Activated CD8-positive, alpha-beta memory T cell treated with anti-CD3 and anti-CD28 coated beads, Interleukin-2, amount 50 U/mL, for 24 hours (primary cell): Measurements from ENCODE around the gene BTBD9.

Source experiments
- DNase-seq: peaks from one replicate; pipeline ENCODE4 v3.0.0-alpha.2; 2020; ENCODE audit errors: extremely low read depth

BTBD9 gene

DNA sequence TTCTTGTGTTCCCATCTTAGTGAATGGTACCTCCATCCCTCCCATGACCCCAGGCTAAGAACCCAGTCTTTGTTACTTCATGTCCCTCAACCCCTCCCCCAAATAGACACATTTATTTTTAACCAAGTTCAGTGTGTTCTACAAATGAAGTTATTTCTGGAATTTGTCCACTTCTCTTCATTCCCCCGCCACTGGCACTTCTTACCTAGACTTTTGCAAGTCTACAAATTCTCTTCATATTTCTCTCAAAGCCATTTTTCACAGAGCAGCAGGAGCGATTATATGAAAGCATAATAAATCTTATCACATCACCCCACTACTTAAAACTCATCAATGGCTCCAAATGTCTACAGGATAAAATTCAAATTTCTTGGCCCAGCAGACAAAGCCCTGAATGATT lies 131.4 kb downstream of the BTBD9 start:
- no peak for DNase-seq

- no peak for DNase-seq
Measured at GRCh38 chr6:38507173-38507572, 132.6 kb downstream of the BTBD9 start.

DNA sequence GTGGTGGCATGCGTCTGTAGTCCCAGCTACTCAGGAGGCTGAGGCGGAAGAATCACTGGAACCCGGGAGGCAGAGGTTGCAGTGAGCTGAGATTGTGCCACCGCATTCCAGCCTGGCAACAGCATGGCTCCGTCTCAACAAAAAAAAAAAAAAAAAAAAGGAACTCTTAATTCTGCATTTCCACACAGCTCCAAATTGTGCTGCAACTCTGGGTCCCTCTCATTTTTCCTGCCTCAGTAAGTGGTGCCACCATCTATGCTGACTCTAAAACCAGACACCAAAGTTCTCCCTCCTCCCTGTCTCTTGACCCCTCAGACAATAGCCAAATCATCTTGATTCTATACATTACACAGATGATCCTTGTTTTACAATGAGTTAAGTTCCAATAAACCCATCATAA lies 133.9 kb downstream of the BTBD9 start:
- no peak for DNase-seq

GRCh38 chr6:38504996-38505395 lies 134.7 kb downstream of the BTBD9 start:
- DNase-seq, result no peak

DNA sequence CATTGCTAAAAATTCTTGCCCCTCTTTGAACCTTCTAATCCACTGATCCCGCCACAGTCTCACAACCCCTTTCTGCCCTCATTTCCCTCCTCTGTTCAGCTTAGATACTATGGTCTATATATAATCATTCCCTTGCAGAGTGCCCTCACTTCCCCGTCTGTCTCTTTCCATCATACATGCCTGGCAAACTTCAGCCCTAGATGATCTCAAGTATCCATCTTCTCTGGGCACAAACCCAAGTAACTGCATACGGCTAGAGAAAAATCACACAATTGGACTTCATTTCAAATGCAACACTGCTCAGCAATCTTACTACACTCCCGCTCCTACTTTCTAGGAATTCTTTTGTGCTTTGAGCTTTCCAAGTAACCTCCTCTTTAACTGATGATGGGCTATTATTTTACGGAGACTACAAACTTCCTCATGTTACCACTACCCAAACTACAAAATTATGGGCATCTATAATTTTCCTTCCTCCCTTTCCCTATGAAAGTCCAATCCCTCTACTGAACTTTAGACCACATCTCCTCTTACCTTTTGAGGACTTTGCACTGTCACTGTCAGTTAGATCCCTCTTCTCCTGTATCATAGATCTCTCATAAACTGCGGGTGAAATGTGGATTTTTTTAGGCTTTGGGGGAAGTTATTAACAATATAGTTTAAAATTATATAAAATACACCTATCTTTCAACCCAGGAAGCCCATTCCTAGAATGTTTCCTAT lies 135.6 kb downstream of the BTBD9 start:
- no peak for DNase-seq

DNA sequence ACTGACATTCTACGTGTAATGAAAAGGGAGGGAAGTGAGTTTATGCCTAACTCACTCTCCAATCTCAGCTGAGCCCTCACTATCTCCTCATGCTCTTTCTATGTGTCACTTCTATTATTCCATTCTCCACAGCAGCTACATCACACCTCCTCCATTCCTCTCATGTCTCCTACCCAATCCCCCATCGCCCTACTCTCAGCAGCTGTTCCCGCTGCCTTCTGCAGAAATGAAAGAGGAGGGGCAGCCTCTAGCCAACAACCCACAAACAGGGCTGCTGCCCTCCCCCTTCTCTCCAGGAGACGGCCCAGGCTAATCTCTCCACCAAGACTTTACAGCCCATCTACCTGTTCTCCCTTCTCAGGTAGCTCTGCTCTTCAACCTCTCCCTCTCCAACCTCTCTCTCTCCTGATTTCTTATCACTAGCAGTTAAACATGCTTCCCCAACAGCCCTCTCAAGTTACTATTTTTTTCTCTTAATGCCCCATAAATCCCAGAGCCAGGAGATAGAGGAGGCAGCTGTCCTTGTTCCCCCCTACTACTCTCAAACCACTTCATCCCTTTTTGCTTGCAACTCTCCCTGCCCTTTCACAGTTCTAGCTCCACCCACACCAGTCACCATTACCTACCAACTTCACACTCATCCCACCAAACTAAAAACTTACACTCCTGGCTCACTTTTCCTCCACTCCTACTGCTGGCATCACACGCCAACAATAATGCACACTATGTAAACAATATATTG lies 136.5 kb downstream of the BTBD9 start:
- DNase-seq, result no peak

- DNase-seq, result no peak
Measured at GRCh38 chr6:38502423-38502822, 137.3 kb downstream of the BTBD9 start.

- DNase-seq, result no peak
Measured at GRCh38 chr6:38501931-38502330, 137.8 kb downstream of the BTBD9 start.

DNA sequence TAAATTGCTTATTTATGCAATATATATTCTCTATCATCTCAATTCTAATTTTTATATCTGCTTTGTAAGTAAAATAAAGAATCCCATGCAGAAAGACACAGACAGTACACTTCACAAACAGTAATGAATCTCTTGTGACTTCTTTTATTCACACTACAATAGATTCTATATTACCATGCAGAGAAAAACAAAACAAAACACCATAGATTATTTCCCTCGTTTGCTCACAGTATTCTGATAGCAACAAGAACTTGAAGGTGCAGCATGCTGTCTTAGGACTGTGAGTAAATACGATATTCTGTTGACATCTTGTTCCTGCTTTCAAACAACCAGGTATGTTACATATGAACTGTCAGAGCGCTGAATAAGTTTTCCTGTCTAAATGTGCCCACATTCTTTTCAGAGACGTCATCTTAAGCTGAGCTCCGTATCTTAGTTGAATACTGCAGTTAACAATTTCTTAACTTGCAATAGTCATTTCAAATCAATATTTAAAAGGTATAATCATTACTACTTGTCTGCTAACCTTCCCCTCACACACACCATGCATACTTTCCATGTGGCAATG lies 140.1 kb downstream of the BTBD9 start:
- DNase-seq, result no peak

DNA sequence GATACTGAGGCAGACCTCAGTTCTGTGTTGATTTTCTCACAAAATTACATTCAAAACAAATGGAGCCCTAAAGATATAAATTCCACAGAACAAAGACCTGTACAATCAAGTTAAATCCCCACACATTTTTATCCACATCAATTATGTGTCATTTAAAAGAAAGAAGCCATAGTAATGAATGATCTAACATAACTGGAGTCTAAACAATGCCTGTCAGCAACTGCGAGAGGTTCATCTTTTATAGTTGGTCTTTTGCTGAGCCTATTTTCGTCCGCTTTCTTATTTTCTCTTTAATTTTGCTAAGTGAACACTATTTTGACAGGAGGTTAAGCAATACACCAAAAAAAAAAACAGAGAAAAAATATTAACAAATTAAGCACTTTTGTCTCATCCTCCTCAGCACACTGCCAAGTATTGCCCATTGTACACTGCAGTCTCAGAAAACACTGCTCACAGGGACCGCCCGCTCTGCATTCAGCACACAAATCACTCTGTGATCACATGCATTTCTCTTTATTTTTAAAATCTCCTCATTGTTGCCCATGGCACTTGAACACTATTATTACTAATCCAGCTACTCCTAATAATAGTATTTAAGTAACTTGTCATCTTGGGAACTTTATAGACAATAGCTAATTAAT lies 140.8 kb downstream of the BTBD9 start:
- DNase-seq, result no peak

- DNase-seq, result no peak
Measured at GRCh38 chr6:38498085-38498484, 141.6 kb downstream of the BTBD9 start.

GRCh38 chr6:38497546-38497945 lies 142.2 kb downstream of the BTBD9 start:
- DNase-seq, result no peak

GRCh38 chr6:38495922-38496635 lies 143.7 kb downstream of the BTBD9 start:
- DNase-seq, result no peak

GRCh38 chr6:38495518-38495917 lies 144.2 kb downstream of the BTBD9 start:
- DNase-seq, result no peak

DNA sequence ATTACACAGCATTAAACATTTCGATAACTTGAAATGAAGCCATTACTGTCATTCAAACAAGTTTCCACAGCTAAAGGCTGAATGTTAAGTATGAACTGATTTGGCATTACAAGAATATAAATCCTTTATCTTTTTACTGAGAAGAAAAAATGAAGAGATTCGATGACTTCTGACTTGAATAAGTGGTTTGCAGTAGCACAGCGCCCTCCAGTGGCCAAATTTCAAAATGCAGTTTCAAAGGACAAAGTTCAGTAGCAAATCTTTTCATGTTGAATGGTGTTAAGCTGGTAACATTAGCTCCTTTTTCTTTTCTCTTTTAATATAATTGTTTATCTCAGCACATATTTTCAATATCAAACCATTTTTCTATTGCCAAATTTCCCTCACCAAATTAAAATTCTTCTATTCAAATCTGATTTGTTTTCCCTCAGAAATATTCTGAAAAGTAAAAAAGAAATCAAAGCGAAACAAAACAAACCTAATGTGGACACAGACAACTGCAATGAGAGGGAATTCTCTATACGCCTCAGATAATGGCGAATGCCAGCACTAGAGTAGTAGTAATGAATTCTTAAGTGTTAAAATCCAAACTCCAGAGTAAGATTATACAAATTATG lies 145.7 kb downstream of the BTBD9 start:
- DNase-seq, result peak; percentile 63

DNA sequence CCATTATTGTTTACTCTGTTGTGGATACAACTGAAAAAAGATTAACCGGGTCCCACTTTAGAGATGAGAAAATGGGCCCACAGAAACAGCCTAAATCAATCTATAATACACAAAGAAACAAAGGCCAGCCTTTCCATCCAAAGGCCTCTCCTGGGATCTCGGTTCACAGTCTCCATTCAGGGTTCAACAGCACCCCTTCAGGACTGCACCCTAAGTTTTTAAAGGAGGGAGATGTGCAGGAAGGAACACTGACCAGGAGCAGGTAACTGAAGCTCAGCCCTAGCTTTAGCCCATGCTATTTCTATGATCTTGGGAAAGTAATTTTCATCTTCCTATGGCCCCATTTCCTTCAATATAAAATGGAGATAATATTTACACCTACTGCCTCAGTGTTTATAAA lies 147.7 kb downstream of the BTBD9 start:
- no peak for DNase-seq

DNA sequence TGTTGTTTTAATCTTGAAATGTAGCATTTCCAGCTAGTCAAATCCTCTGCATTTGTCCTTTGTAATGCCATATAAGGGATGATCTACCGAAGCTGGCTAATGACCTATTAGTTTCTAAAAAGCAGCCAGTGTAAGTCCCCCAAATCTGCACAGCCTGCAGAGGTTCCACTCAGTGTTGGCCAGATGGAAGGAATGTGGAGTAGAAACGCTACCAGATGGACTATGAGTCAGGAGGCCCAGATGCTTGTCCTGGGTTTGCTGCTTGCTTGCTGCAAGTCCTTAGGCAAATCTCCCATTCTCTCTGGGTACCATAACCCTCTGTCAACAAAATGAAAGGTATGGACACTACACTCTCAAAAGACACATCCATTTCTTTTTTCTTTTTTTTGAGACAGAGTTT lies 149.8 kb downstream of the BTBD9 start:
- no peak for DNase-seq

DNA sequence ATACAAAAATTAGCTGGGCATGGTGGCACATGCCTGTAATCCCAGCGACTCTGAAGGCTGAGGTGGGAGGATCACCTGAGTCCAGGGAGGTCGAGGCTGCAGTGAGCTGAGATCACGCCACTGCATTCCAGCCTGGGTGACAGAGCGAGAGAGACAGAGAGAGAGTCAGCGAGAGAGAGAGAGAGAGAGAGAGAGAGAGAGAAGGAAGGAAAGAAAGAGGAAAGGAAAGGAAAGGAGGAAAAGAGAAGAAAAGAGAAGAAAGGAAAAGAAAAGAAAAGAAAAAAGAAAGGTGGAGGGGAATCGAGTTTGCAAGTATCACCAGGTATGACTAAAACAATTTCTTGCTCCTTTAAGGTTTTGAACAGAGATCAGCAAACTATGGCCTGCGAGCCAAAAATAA lies 152.3 kb downstream of the BTBD9 start:
- DNase-seq, result no peak

DNA sequence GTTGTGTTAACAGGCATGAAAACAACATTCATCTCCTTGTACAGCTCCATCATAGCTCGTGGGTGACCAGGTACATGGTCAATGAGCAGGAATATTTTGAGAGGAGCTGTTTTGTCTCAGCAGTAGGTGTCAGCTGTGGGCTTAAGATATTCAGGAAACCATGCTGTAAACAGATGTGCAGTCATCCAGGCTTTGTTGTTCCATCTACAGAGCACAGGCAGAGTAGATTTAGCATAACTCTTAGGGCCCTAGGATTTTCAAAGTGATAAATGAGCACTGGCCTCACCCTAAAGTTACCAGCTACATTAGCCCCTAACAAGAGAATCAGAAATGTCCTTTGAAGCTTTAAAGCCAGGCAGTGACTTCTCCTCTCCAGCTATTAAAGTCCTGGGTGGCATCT lies 154.2 kb downstream of the BTBD9 start:
- DNase-seq, result no peak

DNA sequence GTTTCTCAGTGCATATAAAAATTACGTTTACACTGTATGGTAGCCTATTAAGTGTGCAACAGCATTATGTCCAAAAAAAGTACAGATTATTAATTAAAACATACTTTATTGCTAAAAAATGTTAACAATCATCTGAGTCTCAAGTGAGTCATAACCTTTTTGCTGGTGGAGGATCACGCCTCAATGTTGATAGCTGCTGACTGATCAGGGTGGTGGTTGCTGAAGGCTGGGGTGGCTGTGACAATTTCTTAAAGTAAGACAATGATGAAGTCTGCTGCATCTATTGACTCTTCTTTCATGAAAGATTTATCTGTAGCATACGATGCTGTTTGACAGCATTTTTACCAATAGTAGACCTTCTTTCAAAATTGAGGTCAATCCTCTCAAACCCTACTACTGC lies 155.1 kb downstream of the BTBD9 start:
- no peak for DNase-seq

- no peak for DNase-seq
Measured at GRCh38 chr6:38483526-38483925, 156.2 kb downstream of the BTBD9 start.

DNA sequence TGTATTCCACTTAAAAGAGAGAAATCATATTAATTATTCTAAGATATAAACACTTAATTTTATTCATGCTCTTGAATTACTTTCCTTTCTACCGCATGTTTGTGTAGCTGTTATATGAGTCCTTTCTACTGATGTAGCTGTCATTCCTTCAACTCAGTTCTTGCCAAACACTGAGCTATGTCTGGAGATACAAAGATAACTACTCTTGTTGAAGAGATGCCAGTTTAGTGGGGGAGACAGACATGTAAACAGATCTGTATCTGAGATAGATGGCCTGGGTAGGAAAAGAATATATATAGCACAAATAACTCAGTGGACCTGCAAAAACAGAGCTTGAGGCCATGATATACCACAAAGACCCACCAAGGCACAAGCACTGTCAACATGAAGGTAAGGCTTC lies 157.3 kb downstream of the BTBD9 start:
- no peak for DNase-seq
